ENCODE data around the gene RIMS4. TPM values are rescaled to one million over a fixed set of nuclear protein-coding genes. Genes with fewer than 3 reads are reported as not detected.

Gene RIMS4
- total and polyA plus RNA-seq, 2 of the 13 experiments (the other 11 are each of a cell fraction or from before 2014, with no cell fraction given) = 0.01 to 0.07 TPM

DNA sequence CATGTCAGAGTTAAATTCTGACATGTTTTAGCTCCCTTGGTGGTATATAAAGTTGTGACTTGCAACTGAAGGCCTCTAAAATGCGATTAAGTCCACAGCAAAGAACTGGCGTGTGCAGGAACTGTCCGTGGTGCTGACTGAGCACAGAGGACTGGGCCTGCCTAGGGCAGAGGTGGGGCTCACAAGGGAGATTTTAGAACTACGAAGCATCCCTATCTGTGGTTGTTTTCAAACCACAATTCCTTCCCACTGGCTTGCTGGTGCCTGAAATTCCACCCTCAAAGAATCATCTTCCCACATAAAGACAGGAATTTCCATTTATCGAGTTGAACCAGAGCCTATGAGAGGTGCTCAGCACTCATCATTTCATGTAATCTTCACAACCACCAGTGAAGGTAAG is 30.1 kb downstream of the RIMS4 start (continued):
- TF ChIP-seq, protein P1, sequence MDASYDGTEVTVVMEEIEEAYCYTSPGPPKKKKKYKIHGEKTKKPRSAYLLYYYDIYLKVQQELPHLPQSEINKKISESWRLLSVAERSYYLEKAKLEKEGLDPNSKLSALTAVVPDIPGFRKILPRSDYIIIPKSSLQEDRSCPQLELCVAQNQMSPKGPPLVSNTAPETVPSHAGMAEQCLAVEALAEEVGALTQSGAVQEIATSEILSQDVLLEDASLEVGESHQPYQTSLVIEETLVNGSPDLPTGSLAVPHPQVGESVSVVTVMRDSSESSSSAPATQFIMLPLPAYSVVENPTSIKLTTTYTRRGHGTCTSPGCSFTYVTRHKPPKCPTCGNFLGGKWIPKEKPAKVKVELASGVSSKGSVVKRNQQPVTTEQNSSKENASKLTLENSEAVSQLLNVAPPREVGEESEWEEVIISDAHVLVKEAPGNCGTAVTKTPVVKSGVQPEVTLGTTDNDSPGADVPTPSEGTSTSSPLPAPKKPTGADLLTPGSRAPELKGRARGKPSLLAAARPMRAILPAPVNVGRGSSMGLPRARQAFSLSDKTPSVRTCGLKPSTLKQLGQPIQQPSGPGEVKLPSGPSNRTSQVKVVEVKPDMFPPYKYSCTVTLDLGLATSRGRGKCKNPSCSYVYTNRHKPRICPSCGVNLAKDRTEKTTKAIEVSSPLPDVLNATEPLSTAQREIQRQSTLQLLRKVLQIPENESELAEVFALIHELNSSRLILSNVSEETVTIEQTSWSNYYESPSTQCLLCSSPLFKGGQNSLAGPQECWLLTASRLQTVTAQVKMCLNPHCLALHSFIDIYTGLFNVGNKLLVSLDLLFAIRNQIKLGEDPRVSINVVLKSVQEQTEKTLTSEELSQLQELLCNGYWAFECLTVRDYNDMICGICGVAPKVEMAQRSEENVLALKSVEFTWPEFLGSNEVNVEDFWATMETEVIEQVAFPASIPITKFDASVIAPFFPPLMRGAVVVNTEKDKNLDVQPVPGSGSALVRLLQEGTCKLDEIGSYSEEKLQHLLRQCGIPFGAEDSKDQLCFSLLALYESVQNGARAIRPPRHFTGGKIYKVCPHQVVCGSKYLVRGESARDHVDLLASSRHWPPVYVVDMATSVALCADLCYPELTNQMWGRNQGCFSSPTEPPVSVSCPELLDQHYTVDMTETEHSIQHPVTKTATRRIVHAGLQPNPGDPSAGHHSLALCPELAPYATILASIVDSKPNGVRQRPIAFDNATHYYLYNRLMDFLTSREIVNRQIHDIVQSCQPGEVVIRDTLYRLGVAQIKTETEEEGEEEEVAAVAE (CRISPR knock-in tag; IDR thresholded peaks at IDR 0.05; ENCODE audit: borderline replicate concordance) = peak; percentile 92
- TF ChIP-seq, protein P2, sequence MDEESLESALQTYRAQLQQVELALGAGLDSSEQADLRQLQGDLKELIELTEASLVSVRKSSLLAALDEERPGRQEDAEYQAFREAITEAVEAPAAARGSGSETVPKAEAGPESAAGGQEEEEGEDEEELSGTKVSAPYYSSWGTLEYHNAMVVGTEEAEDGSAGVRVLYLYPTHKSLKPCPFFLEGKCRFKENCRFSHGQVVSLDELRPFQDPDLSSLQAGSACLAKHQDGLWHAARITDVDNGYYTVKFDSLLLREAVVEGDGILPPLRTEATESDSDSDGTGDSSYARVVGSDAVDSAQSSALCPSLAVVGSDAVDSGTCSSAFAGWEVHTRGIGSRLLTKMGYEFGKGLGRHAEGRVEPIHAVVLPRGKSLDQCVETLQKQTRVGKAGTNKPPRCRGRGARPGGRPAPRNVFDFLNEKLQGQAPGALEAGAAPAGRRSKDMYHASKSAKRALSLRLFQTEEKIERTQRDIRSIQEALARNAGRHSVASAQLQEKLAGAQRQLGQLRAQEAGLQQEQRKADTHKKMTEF (CRISPR knock-in tag; IDR thresholded peaks at IDR 0.05) = 0 out of 2 replicates have a peak, but pooled peaks have one; percentile 40
- TF ChIP-seq KLF12 (CRISPR knock-in tag; IDR thresholded peaks at IDR 0.05; ENCODE audit: borderline replicate concordance) = 0 out of 2 replicates have a peak, but pooled peaks have one; percentile 55
- TF ChIP-seq, protein P3, sequence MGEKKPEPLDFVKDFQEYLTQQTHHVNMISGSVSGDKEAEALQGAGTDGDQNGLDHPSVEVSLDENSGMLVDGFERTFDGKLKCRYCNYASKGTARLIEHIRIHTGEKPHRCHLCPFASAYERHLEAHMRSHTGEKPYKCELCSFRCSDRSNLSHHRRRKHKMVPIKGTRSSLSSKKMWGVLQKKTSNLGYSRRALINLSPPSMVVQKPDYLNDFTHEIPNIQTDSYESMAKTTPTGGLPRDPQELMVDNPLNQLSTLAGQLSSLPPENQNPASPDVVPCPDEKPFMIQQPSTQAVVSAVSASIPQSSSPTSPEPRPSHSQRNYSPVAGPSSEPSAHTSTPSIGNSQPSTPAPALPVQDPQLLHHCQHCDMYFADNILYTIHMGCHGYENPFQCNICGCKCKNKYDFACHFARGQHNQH (CRISPR knock-in tag; IDR thresholded peaks at IDR 0.05) = peak; percentile 80; the same call in 1 of the 2 replicates
- no peak for TF ChIP-seq POLR2AphosphoS5 (IDR thresholded peaks at IDR 0.05; ENCODE audit: low read depth, low read length)
- no peak for TF ChIP-seq NAIF1 (CRISPR knock-in tag; IDR thresholded peaks at IDR 0.05; ENCODE audit: borderline replicate concordance)
- TF ChIP-seq, protein P4, sequence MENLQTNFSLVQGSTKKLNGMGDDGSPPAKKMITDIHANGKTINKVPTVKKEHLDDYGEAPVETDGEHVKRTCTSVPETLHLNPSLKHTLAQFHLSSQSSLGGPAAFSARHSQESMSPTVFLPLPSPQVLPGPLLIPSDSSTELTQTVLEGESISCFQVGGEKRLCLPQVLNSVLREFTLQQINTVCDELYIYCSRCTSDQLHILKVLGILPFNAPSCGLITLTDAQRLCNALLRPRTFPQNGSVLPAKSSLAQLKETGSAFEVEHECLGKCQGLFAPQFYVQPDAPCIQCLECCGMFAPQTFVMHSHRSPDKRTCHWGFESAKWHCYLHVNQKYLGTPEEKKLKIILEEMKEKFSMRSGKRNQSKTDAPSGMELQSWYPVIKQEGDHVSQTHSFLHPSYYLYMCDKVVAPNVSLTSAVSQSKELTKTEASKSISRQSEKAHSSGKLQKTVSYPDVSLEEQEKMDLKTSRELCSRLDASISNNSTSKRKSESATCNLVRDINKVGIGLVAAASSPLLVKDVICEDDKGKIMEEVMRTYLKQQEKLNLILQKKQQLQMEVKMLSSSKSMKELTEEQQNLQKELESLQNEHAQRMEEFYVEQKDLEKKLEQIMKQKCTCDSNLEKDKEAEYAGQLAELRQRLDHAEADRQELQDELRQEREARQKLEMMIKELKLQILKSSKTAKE (CRISPR knock-in tag; IDR thresholded peaks at IDR 0.05; ENCODE audit: borderline replicate concordance) = 0 out of 2 replicates have a peak, but pooled peaks have one; percentile 37
- TF ChIP-seq ZNF841 (CRISPR knock-in tag; IDR thresholded peaks at IDR 0.05; ENCODE audit: borderline replicate concordance) = no peak
- TF ChIP-seq SOX13 (IDR thresholded peaks at IDR 0.05) = no peak
- peak in 1 of 2 experiments; percentile 64; a peak in 2 of 4 replicates for TF ChIP-seq SOX13 (CRISPR knock-in tag; conservative IDR thresholded peaks at IDR 0.05 in 1 of 2, IDR thresholded peaks at IDR 0.05 in 1 of 2)
- no peak for TF ChIP-seq GATA4 (IDR thresholded peaks at IDR 0.05; ENCODE audit: borderline replicate concordance, low read depth)
- peak; percentile 77; the same call in 1 of the 2 replicates for TF ChIP-seq ZNF878 (CRISPR knock-in tag; IDR thresholded peaks at IDR 0.05)
- peak; percentile 79 for TF ChIP-seq ZNF607 (CRISPR knock-in tag; IDR thresholded peaks at IDR 0.05; ENCODE audit: borderline replicate concordance)
- TF ChIP-seq, protein P5, sequence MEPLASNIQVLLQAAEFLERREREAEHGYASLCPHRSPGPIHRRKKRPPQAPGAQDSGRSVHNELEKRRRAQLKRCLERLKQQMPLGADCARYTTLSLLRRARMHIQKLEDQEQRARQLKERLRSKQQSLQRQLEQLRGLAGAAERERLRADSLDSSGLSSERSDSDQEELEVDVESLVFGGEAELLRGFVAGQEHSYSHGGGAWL (CRISPR knock-in tag; IDR thresholded peaks at IDR 0.05) = peak; percentile 91; the same call in 1 of the 2 replicates
- no peak for TF ChIP-seq ZNF615 (CRISPR knock-in tag; IDR thresholded peaks at IDR 0.05; ENCODE audit: borderline replicate concordance)
- peak; percentile 62 for TF ChIP-seq XRCC5 (optimal IDR thresholded peaks at IDR 0.05; ENCODE audit: low read length)
- peak; percentile 81; the same call in 1 of the 2 replicates for TF ChIP-seq ZNF124 (CRISPR knock-in tag; IDR thresholded peaks at IDR 0.05)
